ENCODE measurements around the gene XNDC1N. TPM values are rescaled to one million over a fixed set of nuclear protein-coding genes. Genes with fewer than 3 reads are reported as not detected.
A peak's percentile ranks its signal among the peaks of the same experiment; 100 is the strongest.

Gene XNDC1N
- total and polyA plus RNA-seq, 9 of the 15 experiments (the other 6 are each of a cell fraction or from before 2014, with no cell fraction given): 6.8 to 11.4 (median 9.7) TPM

GRCh38 chr11:71928737-71929443, 496 bp upstream of the XNDC1N start, which contains the start of gene RNF121 (continued):
- TF ChIP-seq CAMTA2 (CRISPR knock-in tag; conservative IDR thresholded peaks at IDR 0.05) (no peak), HDAC3 (IDR thresholded peaks at IDR 0.05; ENCODE audit: borderline replicate concordance, partially characterized antibody) (peak; percentile 59), NFYB (IDR thresholded peaks at IDR 0.05; ENCODE audit: extremely low read depth, insufficient read length) (peak; percentile 22), NEUROD1 (IDR thresholded peaks at IDR 0.05; ENCODE audit: borderline replicate concordance, low read depth, low read length, partially characterized antibody) (peak; percentile 85), TOE1 (IDR thresholded peaks at IDR 0.05; ENCODE audit: borderline replicate concordance) (peak; percentile 97), TOE1 (CRISPR knock-in tag; IDR thresholded peaks at IDR 0.05; ENCODE audit: borderline replicate concordance, low read depth) (no peak), CSDE1 (IDR thresholded peaks at IDR 0.05) (peak in 1 of 2 experiments; percentile 25; a peak in 1 of 4 replicates), CBFA2T3 (IDR thresholded peaks at IDR 0.05) (peak; percentile 35), MYC (IDR thresholded peaks at IDR 0.05; ENCODE audit: low read depth, low read length) (peak; percentile 9; the same call in 1 of the 2 replicates), MYC (CRISPR knock-in tag; IDR thresholded peaks at IDR 0.05; ENCODE audit: borderline replicate concordance, low read depth) (no peak), NFE2 (IDR thresholded peaks at IDR 0.05; ENCODE audit: low read depth) (no peak), TRIM28 (IDR thresholded peaks at IDR 0.05) (peak; percentile 27; the same call in 1 of the 2 replicates), ZBTB1 (CRISPR knock-in tag; IDR thresholded peaks at IDR 0.05; ENCODE audit: borderline replicate concordance, low read depth) (no peak), POLR2A (conservative IDR thresholded peaks at IDR 0.05) (peak; percentile 91), HLTF (IDR thresholded peaks at IDR 0.05) (0 out of 2 replicates have a peak, but pooled peaks have one; percentile 34), BHLHE40 (IDR thresholded peaks at IDR 0.05; ENCODE audit: low read length) (peak; percentile 91), CC2D1A (IDR thresholded peaks at IDR 0.05) (0 out of 2 replicates have a peak, but pooled peaks have one; percentile 9), ARID1B (IDR thresholded peaks at IDR 0.05) (peak; percentile 61), HDAC1 (IDR thresholded peaks at IDR 0.05) (peak; percentile 37 to 99; a peak in 3 of 4 replicates), JUNB (CRISPR knock-in tag; conservative IDR thresholded peaks at IDR 0.05) (no peak), SAP30 (IDR thresholded peaks at IDR 0.05; ENCODE audit: borderline replicate concordance, insufficient read depth, low read depth, low read length, poor library complexity, severe bottlenecking) (peak; percentile 85), MAFK (IDR thresholded peaks at IDR 0.05; ENCODE audit: low read length) (0 out of 2 replicates have a peak, but pooled peaks have one; percentile 2), ERF (CRISPR knock-in tag; IDR thresholded peaks at IDR 0.05) (no peak; the same call in 1 of the 2 replicates), ZZZ3 (IDR thresholded peaks at IDR 0.05) (no peak), PCBP1 (IDR thresholded peaks at IDR 0.05; ENCODE audit: low read depth, low read length, poor library complexity, severe bottlenecking) (no peak), ETS1 (conservative IDR thresholded peaks at IDR 0.05; ENCODE audit: control insufficient read depth, low read depth, low read length) (peak; percentile 19; the same call in 1 of the 2 replicates), TAL1 (IDR thresholded peaks at IDR 0.05) (peak; percentile 44; the same call in 1 of the 2 replicates), CBFB (CRISPR knock-in tag; IDR thresholded peaks at IDR 0.05) (peak; percentile 49; the same call in 1 of the 2 replicates), KDM5B (IDR thresholded peaks at IDR 0.05; ENCODE audit: insufficient replicate concordance, low read depth, low read length) (peak; percentile 95), ZBTB7A (IDR thresholded peaks at IDR 0.05; ENCODE audit: borderline replicate concordance, control insufficient read depth, low read depth, low read length) (peak; percentile 34; the same call in 1 of the 2 replicates), LEF1 (IDR thresholded peaks at IDR 0.05) (peak; percentile 53; the same call in 1 of the 2 replicates), NFATC3 (IDR thresholded peaks at IDR 0.05) (peak; percentile 81; the same call in 1 of the 2 replicates)
